Choroid plexus epithelial cell (primary cell): ENCODE results near the gene RPS26.
"Not testable (repeated sequence)": the region's sequence is repeated elsewhere in the genome, so short reads cannot be mapped to it uniquely, and the experiment has no call there.

Experiments
- DNase-seq: peaks from one replicate; pipeline ENCODE4 v3.0.0-alpha.2; 2010; ENCODE audit warnings: low read depth
- H3K4me3 ChIP-seq: 2 replicates; pipeline ENCODE4 v1.5.1; 2011; ENCODE audit warnings: low read depth, mild to moderate bottlenecking, control low read depth, low read length, moderate library complexity
- CTCF ChIP-seq: conservative IDR thresholded peaks from 2 replicates; pipeline ENCODE4 v1.5.1; 2011; ENCODE audit warnings: low read depth, mild to moderate bottlenecking, control low read depth, inconsistent platforms, low read length, moderate library complexity

RPS26 gene

GRCh38 chr12:56040963-56041551 is 661 bp upstream of the RPS26 start:
- H3K4me3 ChIP-seq: peak overlapping the region; percentile 98
- DNase-seq: no peak
- no peak for TF ChIP-seq CTCF

- H3K4me3 ChIP-seq: peak overlapping the region; percentile 98
- peak; percentile 9 for DNase-seq
These were observed 704 bp downstream of the RPS26 start for GRCh38 chr12:56042430-56042813.

- peak overlapping the region; percentile 98 for H3K4me3 ChIP-seq
- TF ChIP-seq CTCF: no peak
- DNase-seq: no peak
These were observed 1.1 kb downstream of the RPS26 start for GRCh38 chr12:56042843-56043242.

- H3K4me3 ChIP-seq: no peak overlapping the region
- DNase-seq: no peak
- no peak for TF ChIP-seq CTCF
These were observed 4.5 kb downstream of the RPS26 start for GRCh38 chr12:56046027-56046780.

GRCh38 chr12:56053407-56053893 is 11.7 kb downstream of the RPS26 start:
- DNase-seq: no peak
- no peak overlapping the region for H3K4me3 ChIP-seq
- no peak for TF ChIP-seq CTCF

- peak; percentile 37 for DNase-seq
These were observed 18.2 kb downstream of the RPS26 start for GRCh38 chr12:56059964-56060363.

GRCh38 chr12:56061982-56062381 is 20.3 kb downstream of the RPS26 start:
- H3K4me3 ChIP-seq: no peak overlapping the region
- DNase-seq: no peak
- TF ChIP-seq CTCF: no peak

More at GRCh38 chr12:56059964-56060363, 18.2 kb downstream of the RPS26 start:
- H3K4me3 ChIP-seq: not testable (repeated sequence)

GRCh38 chr12:56062996-56063395 is 21.3 kb downstream of the RPS26 start:
- no peak overlapping the region for H3K4me3 ChIP-seq
- TF ChIP-seq CTCF: no peak
- DNase-seq: peak; percentile 44
